CD4-positive, alpha-beta T cell treated with Interleukin-12 subunit alpha and Interleukin-12 subunit beta, for 1 hour (primary cell): ENCODE data around the gene SLC25A21.
"Not testable (repeated sequence)": the region's sequence is repeated elsewhere in the genome, so short reads cannot be mapped to it uniquely, and the experiment has no call there.

Source experiments
- DNase-seq: peaks from one replicate; pipeline ENCODE4 v3.0.0-alpha.2; 2020

SLC25A21 gene

DNA sequence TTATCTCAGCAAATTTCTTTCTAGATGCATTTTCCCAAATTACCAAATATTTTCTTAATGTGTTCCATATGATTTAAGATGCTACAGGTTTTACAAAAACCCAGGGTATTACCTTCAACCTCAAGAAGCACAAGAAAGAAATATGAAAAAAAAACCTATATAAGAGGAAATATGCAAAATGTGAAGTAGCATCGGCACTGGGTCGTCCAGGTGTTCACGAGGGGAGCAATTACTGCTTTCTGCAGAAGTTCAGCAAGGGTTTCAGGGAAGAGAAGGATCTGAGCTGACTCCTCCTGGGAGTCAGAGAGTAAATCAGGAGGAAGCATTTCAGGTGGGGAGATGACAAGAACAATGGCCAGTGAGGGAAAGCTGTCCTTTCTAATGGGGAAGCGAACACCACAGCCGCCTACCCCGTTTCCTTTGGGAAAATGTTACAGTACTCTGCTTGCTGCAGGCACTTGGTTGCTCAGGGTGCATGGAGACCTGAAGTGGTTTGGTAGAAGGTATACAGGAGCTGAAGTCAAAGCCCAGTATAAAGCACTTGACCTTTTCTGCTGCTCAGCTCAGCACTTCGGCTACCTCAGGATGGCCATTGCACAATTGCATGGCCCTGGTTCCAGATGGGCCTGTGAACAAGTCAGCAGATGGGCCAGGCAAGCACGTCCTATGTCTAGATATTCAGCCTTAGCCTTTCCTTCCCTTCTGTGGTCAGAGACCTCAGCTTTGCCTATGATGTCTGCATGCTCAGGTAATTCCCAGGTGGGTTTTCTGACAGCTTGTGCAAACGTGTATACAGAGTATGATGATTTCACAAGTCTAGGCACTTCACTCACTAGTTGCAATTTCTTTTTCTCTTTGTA is 355.1 kb downstream of the SLC25A21 start:
- no peak for DNase-seq

DNA sequence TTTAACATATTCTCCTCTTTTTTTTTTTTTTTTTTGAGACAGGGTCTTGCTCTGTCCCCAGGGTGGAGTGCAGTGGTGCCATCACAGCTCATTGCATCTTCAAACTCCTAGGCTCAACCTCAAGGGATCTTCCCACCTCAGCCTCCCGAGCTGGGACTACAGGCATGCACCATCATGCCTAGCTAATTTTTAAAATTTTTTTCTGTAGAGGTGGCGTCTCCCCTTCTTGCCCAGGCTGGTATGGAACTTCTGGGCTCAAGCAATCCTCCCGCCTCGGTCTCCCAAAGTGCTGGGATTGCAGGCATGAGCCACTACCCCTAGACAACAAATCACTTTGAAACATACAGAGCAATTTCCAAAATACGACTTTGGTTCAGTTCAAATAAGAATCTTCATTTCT is 355.9 kb downstream of the SLC25A21 start:
- no peak for DNase-seq

- DNase-seq = not testable (repeated sequence)
These were observed 357.6 kb downstream of the SLC25A21 start for GRCh38 chr14:36814783-36815182.

GRCh38 chr14:36810209-36810608 is 362.2 kb downstream of the SLC25A21 start:
- no peak for DNase-seq

DNA sequence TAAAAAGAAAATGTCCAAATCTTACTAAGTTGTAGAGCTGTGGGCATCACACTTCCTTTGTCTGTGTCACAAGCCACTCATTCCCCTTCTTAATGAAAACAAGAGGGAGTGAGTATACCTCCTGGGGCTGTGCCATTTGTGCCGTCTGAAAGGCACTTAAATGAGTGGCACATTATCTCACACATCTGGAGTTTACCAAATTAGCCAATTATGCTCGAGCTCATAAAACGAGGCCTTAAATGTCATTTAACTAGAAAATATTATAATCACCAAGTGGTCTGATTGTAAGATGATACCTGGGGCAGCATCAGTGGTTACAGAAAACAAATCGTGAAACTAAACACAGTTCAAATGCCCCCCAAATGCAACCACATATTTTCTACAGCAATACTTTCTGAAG is 364.7 kb downstream of the SLC25A21 start:
- DNase-seq = no peak

GRCh38 chr14:36805131-36805559 is 367.3 kb downstream of the SLC25A21 start:
- no peak for DNase-seq

DNA sequence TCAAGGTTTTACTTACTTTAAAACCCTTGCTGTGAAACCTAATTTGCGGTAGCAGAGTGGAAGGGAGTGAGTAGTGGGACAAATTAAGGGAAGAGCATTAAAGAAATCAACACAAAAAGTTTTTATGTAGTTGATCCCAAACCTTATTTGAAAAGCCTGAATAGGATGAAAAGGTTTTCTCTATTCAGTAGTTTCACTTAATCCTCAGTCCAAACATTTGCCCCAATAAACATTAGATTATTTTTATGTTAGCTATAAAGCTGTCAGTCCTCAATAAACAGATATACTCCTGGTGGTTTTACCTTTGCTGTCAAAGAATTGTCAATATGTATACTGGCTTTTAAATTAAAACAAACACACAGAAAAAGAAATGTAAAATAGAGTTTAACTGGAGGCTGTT is 374.8 kb downstream of the SLC25A21 start:
- DNase-seq = no peak

GRCh38 chr14:36791402-36791801 is 381.0 kb downstream of the SLC25A21 start:
- DNase-seq = no peak

GRCh38 chr14:36785511-36785910 is 386.9 kb downstream of the SLC25A21 start:
- DNase-seq = no peak

DNA sequence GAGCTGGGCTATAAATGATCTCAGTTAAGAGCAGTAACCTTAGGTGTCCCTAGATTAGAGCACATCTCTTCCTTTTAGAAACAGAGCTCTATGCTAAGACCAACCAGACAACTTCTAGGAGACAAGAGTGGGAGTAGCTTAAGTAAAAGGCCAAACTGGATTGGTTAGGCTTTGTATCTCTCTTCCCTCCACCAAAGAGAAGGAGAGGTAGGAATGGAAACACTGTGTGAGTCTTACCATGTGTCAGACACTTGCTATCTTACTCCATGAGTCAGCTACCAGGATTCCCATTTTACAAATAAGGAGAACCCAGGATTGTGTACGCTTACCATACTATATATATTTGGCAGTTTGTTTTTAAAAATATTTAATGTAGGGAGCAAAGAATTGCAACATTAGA is 387.9 kb downstream of the SLC25A21 start:
- no peak for DNase-seq

- DNase-seq = no peak
These were observed 390.5 kb downstream of the SLC25A21 start for GRCh38 chr14:36781897-36782296.

DNA sequence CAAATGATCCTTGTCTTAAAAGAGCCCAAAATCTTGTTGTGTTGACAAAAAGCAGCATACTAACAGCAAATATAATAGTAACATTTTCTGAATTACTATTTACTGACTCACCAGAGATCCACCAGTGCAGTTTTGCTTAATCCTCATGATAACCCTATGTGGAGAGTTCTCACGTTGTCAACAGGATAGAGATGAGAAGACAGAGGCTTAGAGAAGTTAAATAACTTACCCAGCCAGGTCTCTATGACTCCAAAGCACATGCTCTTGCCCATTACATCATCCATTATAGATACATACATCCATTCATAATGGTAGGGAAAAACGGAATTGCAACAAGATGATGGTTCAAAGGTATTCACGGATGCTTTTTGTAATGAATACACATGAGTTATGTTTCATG is 398.8 kb downstream of the SLC25A21 start:
- no peak for DNase-seq

GRCh38 chr14:36773136-36773540 is 399.3 kb downstream of the SLC25A21 start:
- DNase-seq = no peak

DNA sequence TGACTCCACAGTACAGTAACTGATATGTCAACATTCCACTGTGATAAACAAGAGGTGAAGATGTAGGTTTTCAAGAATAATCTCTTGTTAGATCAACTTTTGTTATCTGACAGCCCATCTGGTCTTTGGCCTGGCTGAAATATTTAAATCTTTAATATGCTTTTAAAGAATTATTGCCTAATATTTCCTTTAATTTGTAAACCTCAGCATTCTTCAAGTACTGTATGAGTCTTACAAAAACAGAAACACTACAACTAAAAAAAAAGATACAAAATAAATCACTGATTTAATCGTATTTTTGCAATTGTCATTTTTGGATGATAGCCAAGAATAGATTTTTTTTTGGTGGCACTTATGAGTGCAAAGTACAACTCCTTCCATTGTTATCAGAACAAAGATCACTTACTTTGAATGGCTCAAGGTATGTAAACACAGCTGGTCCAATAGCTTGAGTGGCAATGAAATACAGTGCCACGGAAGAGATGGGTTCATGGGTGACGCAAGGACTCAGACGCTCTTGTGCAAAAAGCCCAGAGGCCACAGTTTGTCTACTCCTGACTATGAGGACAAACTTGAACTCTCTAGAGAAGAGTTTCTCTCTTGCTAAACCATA is 401.3 kb downstream of the SLC25A21 start:
- DNase-seq = no peak

DNA sequence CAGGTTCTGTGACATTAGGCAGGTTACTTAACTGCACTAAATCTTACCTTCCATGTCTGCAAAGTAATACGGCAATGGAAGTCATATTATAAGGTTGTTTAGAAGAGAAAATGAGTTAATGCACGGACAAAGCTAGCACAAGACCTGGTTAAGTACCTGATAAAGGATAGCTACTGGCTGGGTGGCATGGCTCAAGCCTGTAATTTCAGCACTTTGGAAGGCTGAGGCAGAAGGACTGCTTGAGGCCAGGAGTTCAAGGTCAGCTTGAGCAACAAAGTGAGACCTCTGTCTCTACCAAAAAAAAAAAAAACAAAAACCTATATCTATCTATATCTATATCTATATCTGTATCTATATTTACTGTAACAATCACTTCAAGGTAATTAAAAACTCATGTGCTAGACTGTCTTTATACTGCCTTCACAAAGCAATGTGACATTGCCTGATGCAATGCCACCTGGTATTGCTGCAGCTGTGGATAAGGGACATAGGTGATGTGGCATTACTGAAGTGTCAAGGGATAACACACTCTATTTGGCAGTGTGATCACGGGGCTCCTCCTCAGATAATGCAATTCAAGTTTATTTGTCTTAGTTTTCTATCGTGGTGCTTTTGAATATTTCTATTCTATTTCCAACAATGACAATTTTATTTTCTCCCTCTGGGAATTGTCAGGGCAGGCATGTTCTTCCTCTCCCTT is 403.6 kb downstream of the SLC25A21 start:
- DNase-seq = no peak

DNA sequence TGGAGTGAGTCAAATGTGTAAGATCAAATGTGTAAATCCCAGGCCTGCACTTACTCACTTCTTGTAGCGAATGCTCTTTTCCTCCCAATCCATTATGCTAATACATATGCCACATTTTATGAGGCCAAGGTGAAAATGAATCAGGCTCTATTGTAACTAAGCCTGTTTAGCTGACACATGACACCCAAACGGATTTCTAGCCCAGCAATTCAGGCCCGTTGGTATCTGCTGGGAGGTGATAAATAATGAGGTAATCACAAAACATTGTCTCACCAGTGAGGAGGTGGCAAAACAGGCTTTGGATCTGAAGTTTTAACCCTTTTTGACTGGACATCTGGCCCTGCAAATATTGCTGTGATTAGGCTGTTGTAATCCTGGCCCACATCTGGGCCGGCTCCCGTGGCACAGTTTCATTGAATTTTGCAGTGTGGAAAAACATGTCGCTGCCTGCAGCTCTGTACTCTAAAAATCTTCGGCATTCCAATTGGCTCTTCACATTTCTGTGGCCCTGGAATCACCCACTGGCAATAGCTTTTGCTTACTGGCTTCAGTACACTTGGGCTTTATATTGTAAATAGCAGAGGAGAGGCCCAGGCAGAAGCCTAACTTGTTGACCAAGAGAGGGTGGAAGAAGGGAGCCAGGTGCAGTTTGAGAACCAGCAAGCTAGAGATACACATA is 404.7 kb downstream of the SLC25A21 start:
- no peak for DNase-seq

- DNase-seq = no peak
These were observed 405.4 kb downstream of the SLC25A21 start for GRCh38 chr14:36766974-36767373.

GRCh38 chr14:36757734-36758601 is 414.4 kb downstream of the SLC25A21 start:
- DNase-seq = no peak

DNA sequence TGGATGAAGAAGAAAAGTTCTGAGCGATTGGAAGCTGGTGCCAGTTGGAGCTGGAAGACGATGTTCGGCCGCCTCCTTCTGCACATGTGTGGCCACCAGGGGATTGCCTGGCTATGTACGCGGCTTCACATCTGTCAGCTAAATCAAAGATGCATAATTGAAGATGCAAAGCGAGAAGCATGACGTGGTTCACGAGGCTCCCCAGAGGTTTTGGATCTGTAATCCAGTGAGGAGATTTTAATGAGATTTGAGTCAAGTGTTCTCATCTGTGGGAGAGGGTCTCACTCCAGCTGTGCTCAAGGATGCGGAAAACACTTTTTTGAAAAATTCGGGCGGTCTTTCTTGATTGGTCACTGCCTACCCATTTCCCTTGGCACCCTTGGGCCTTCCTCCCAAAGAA is 416.2 kb downstream of the SLC25A21 start:
- no peak for DNase-seq

GRCh38 chr14:36755756-36756155 is 416.6 kb downstream of the SLC25A21 start:
- no peak for DNase-seq

GRCh38 chr14:36751920-36752319 is 420.5 kb downstream of the SLC25A21 start:
- no peak for DNase-seq

- no peak for DNase-seq
These were observed 421.3 kb downstream of the SLC25A21 start for GRCh38 chr14:36751106-36751505.
